8988T (cell line): ENCODE data around the gene GNG2.

Source experiments
- DNase-seq: peaks from one replicate; pipeline ENCODE4 v3.0.0; 2011

GNG2 gene

GRCh38 chr14:51860164-51860824, at the start of gene GNG2:
GNG2 (plus strand) TSS chr14:51860612; CDS start chr14:51950679, 90,067 bp downstream.
- no peak for DNase-seq

GRCh38 chr14:51811706-51812105, 48.7 kb upstream of the GNG2 start:
- DNase-seq, result no peak

GRCh38 chr14:51816031-51816430, 44.4 kb upstream of the GNG2 start:
- no peak for DNase-seq

GRCh38 chr14:51817326-51817725, 43.1 kb upstream of the GNG2 start:
- no peak for DNase-seq

GRCh38 chr14:51818748-51819380, 41.5 kb upstream of the GNG2 start:
- DNase-seq, result no peak

- no peak for DNase-seq
Observed at GRCh38 chr14:51821822-51822221, 38.6 kb upstream of the GNG2 start.

GRCh38 chr14:51822499-51822898, 37.9 kb upstream of the GNG2 start:
- no peak for DNase-seq

- no peak for DNase-seq
Observed at GRCh38 chr14:51823706-51824105, 36.7 kb upstream of the GNG2 start.

GRCh38 chr14:51824191-51824590, 36.2 kb upstream of the GNG2 start:
- DNase-seq, result no peak

- no peak for DNase-seq
Observed at GRCh38 chr14:51825926-51826325, 34.5 kb upstream of the GNG2 start.

GRCh38 chr14:51828017-51828797, 32.2 kb upstream of the GNG2 start:
- DNase-seq, result no peak

- DNase-seq, result no peak
Observed at GRCh38 chr14:51834240-51834639, 26.2 kb upstream of the GNG2 start.

GRCh38 chr14:51836417-51836816, 24.0 kb upstream of the GNG2 start:
- no peak for DNase-seq

- no peak for DNase-seq
Observed at GRCh38 chr14:51844081-51844881, 16.1 kb upstream of the GNG2 start.

- DNase-seq, result no peak
Observed at GRCh38 chr14:51845811-51846210, 14.6 kb upstream of the GNG2 start.

GRCh38 chr14:51846631-51847488, 13.6 kb upstream of the GNG2 start:
- no peak for DNase-seq

GRCh38 chr14:51847489-51847796, 13.0 kb upstream of the GNG2 start:
- no peak for DNase-seq

GRCh38 chr14:51848120-51848519, 12.3 kb upstream of the GNG2 start:
- DNase-seq, result no peak

GRCh38 chr14:51849097-51849496, 11.3 kb upstream of the GNG2 start:
- no peak for DNase-seq

- DNase-seq, result no peak
Observed at GRCh38 chr14:51850651-51851050, 9.8 kb upstream of the GNG2 start.

- DNase-seq, result no peak
Observed at GRCh38 chr14:51852541-51852940, 7.9 kb upstream of the GNG2 start.

- DNase-seq, result no peak
Observed at GRCh38 chr14:51855234-51855633, 5.2 kb upstream of the GNG2 start.
